Ascending aorta (tissue), 2 donors: Measurements from ENCODE around the gene ASB5. TPM values are rescaled to one million over a fixed set of nuclear protein-coding genes. Genes with fewer than 3 reads are reported as not detected.
A peak's percentile ranks its signal among the peaks of the same experiment; 100 is the strongest.

ENCODE experiments used
- DNase-seq, 2 donors: peaks; one replicate each; pipeline ENCODE4 v3.0.0-alpha.2; 2019; ENCODE audit warnings: low spot score in 2 of 2
- H3K27ac ChIP-seq, 2 donors: fragments of 200-600 bp; sonication (generic); one replicate each; pipeline ENCODE4 v1.5.1; 2016 to 2017; ENCODE audit warnings: mild to moderate bottlenecking in 1 of 2
- H3K27me3 ChIP-seq: fragments of 200-600 bp; sonication (generic); one replicate; pipeline ENCODE4 v1.5.1; 2017
- H3K36me3 ChIP-seq, 2 donors: fragments of 200-600 bp; sonication (generic); one replicate each; pipeline ENCODE4 v1.5.1; 2016
- H3K4me1 ChIP-seq, 2 donors: fragments of 200-600 bp; sonication (generic); one replicate each; pipeline ENCODE4 v1.5.1; 2016 to 2017; ENCODE audit warnings: mild to moderate bottlenecking in 1 of 2
- H3K4me3 ChIP-seq, 2 donors: fragments of 200-600 bp; sonication (generic); one replicate each; pipeline ENCODE4 v1.5.1; 2016 to 2017; ENCODE audit warnings: mild to moderate bottlenecking in 1 of 2
- H3K9me3 ChIP-seq, 2 donors: fragments of 200-600 bp; sonication (generic); one replicate each; pipeline ENCODE4 v1.5.1; 2016
- CTCF ChIP-seq, 3 experiments: fragments of 200-600 bp in 2 of 3; fragments of 450-650 bp in 1 of 3; sonication (generic) in 2 of 3; IDR thresholded peaks; one replicate each; pipeline ENCODE4 v1.5.1; 2016 to 2019; ENCODE audit warnings: antibody characterized with exemption in 3 of 3, mild to moderate bottlenecking in 1 of 3, moderate library complexity in 1 of 3
- intact Hi-C: fragments of 100-400 bp; cut with DNase I; formaldehyde crosslinking; loops from one replicate; pipeline ENCODE4 v1.15.1; 2023
- total RNA-seq: library from RNA; depleted of rRNA; stranded (reverse); fragments of >200 nt; gene quantifications from one replicate; pipeline ENCODE4 v1.1.0, GENCODE V29; 2016

ASB5 gene
- total RNA-seq, 1 donor from 2014 or later: not detected

GRCh38 chr4:176187624-176188023 lies 81.4 kb downstream of the ASB5 start:
- no peak for TF ChIP-seq CTCF (IDR thresholded peaks at IDR 0.05)
- no peak for DNase-seq
- Histone ChIP-seq H3K9me3 (no peaks in the 10 kb centered on the region), H3K36me3 (no peaks in the 10 kb centered on the region), H3K4me1 (peaks cover 0 to 8% of the 10 kb centered on the region in 2 donors), H3K27ac (peak overlapping the region; percentile 77 to 79), H3K4me3 (no peak overlapping the region), H3K27me3 (no peaks in the 10 kb centered on the region)
- intact Hi-C loops: loop anchor here (2.0 to 5.0 kb wide), 2 partner anchors 35 to 51 kb away; no protein-coding TSS in a partner anchor

GRCh38 chr4:176186671-176187395 lies 82.2 kb downstream of the ASB5 start:
- no peaks in the 10 kb centered on the region for H3K36me3 ChIP-seq
- intact Hi-C loops: loop anchor here (2.0 to 5.0 kb wide), 2 partner anchors 35 to 52 kb away; no protein-coding TSS in a partner anchor
- peak overlapping the region; percentile 77 to 79 for H3K27ac ChIP-seq
- no peak for DNase-seq
- peaks cover 0 to 8% of the 10 kb centered on the region in 2 donors for H3K4me1 ChIP-seq
- H3K9me3 ChIP-seq: no peaks in the 10 kb centered on the region
- no peaks in the 10 kb centered on the region for H3K27me3 ChIP-seq
- no peak overlapping the region for H3K4me3 ChIP-seq
- no peak for TF ChIP-seq CTCF (IDR thresholded peaks at IDR 0.05)

- H3K4me1 ChIP-seq: peaks cover 0 to 8% of the 10 kb centered on the region in 2 donors
- H3K9me3 ChIP-seq: no peaks in the 10 kb centered on the region
- no peaks in the 10 kb centered on the region for H3K27me3 ChIP-seq
- no peak for DNase-seq
- peak overlapping the region; percentile 77 to 79 for H3K27ac ChIP-seq
- TF ChIP-seq CTCF (IDR thresholded peaks at IDR 0.05): no peak
- H3K36me3 ChIP-seq: no peaks in the 10 kb centered on the region
- no peak overlapping the region for H3K4me3 ChIP-seq
- intact Hi-C loops: loop anchor here (2.0 to 5.0 kb wide), 2 partner anchors 34 to 53 kb away; no protein-coding TSS in a partner anchor
Measured at GRCh38 chr4:176186067-176186466, 83.0 kb downstream of the ASB5 start.

- intact Hi-C loops: loop anchor here (1.0 to 5.0 kb wide), 2 partner anchors 10 to 33 kb away; partner anchors contain the start of gene SPATA4
- DNase-seq: no peak
- H3K27me3 ChIP-seq: no peaks in the 10 kb centered on the region
- no peak overlapping the region for H3K4me3 ChIP-seq
- H3K27ac ChIP-seq: peak overlapping the region in 1 of 2 donors; percentile 79
- TF ChIP-seq CTCF (IDR thresholded peaks at IDR 0.05): no peak
- no peaks in the 10 kb centered on the region for H3K36me3 ChIP-seq
- H3K4me1 ChIP-seq: peaks cover 0 to 8% of the 10 kb centered on the region in 2 donors
- no peaks in the 10 kb centered on the region for H3K9me3 ChIP-seq
Measured at GRCh38 chr4:176185051-176185450, 84.0 kb downstream of the ASB5 start.

Other genes with a start within 250 kb of the ASB5 start
- gene WDR17, start 203.4 kb downstream of the ASB5 start, total RNA-seq: 3.4 TPM
- gene SPATA4, start 73.6 kb downstream of the ASB5 start, total RNA-seq: not detected
- gene SPCS3, start 50.7 kb upstream of the ASB5 start, total RNA-seq: 57.4 TPM